ENCODE results near the gene FAM174B.

FAM174B gene

GRCh38 chr15:92664178-92664900 lies 8.8 kb upstream of the FAM174B start:
- no peak for DNase-seq

GRCh38 chr15:92663250-92663951 lies 7.8 kb upstream of the FAM174B start:
- no peak for DNase-seq

- DNase-seq = no peak
Observed at GRCh38 chr15:92662762-92663161, 7.2 kb upstream of the FAM174B start.

DNA sequence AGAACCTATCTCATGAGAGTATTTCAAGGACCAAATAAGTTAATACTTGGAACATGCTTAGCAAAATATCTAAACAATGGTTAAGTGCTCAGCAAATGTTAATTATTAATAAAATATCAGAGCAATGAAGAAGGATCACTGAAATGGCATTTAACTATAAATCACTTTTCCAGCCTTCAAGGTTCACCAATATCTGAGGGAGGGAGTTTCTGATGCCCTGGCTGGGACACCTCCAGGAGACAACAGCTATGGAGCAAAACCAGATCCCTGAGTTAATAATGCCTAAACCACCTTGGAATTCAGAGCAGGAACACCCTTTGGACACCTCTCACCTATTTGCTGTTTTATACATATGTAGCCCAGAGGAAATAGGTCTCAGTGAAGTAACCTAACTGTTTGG lies 6.4 kb upstream of the FAM174B start:
- no peak for DNase-seq

DNA sequence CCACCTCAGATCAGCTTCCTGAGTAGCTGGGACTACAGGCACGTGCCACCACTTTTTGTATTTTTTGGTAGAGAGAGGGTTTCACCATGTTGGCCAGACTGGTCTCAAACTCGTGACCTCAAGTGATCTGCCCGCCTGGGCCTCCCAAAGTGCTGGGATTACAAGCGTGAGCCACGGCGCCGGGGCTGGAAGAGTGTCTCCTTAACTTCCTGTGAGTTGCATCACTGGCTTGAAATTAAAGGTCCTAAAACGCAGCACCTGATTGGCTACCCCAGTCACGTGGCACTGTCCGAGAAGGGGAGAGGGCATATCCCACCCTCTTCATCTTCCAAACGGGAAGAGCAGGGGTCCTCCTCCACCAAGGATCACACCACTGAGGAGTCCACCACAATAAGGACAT lies 5.5 kb upstream of the FAM174B start:
- DNase-seq = no peak

- no peak for DNase-seq
Observed at GRCh38 chr15:92657486-92657885, 1.9 kb upstream of the FAM174B start.

- DNase-seq = no peak
Observed at GRCh38 chr15:92656089-92656488, 514 bp upstream of the FAM174B start.

GRCh38 chr15:92654662-92655061 lies 913 bp downstream of the FAM174B start:
- DNase-seq = no peak

DNA sequence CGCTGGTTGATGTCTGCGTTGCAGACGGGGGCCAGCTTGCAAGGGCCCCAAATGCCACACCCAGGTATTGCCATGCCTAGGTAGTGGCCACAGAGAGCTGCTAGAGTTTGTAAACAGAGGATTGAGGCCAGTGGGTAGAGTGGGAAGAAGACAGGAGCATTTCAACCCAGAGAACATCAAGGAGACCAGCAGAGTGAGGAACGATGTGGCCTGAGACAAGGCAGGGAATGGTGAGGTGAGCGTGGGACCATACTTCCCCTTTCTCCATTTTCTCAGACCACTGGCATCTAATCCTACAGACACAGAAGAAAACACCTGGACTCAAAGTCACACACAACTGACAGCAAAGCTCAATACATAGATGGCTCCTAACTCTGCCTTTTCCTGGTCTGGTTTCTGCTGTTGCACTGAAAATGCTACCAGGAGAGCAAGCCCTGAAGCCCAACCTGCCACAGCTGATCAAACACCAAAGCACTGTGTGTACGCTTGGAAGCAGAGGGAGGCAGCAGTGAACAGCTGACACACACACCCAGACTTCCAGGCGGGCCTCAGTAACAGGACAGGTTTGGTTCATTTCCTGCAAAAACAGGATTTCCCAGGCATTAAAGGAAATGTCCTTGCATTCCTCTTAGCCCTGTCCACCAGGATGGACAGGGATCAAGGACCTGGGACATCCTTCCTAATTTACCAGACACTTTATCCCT lies 1.6 kb downstream of the FAM174B start:
- peak; percentile 61 for DNase-seq

- DNase-seq = no peak
Observed at GRCh38 chr15:92653366-92653765, 2.2 kb downstream of the FAM174B start.

- DNase-seq = no peak
Observed at GRCh38 chr15:92652576-92652966, 3.0 kb downstream of the FAM174B start.

- DNase-seq = no peak
Observed at GRCh38 chr15:92651877-92652575, 3.5 kb downstream of the FAM174B start.

- no peak for DNase-seq
Observed at GRCh38 chr15:92650966-92651365, 4.6 kb downstream of the FAM174B start.

DNA sequence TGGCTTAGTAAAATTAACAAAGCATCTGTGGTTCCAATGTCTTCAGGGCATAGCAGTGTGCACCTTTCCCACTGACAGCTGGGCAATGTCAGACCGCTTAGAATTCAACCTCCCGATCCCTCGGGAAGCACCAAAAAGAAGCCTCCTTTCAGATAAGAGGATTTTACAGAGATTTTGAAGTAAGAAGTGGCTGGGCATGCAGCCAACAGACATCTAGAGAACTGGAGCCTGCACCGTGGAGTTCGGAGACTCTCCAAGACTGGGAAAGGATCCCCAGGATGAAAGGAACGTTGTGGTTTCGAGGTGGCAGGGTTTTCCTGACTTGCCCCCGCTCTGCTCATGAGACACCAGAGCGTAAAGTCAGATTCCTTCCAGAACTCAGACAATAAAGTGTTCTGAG lies 5.3 kb downstream of the FAM174B start:
- no peak for DNase-seq

GRCh38 chr15:92648190-92648875 lies 7.2 kb downstream of the FAM174B start:
- no peak for DNase-seq

DNA sequence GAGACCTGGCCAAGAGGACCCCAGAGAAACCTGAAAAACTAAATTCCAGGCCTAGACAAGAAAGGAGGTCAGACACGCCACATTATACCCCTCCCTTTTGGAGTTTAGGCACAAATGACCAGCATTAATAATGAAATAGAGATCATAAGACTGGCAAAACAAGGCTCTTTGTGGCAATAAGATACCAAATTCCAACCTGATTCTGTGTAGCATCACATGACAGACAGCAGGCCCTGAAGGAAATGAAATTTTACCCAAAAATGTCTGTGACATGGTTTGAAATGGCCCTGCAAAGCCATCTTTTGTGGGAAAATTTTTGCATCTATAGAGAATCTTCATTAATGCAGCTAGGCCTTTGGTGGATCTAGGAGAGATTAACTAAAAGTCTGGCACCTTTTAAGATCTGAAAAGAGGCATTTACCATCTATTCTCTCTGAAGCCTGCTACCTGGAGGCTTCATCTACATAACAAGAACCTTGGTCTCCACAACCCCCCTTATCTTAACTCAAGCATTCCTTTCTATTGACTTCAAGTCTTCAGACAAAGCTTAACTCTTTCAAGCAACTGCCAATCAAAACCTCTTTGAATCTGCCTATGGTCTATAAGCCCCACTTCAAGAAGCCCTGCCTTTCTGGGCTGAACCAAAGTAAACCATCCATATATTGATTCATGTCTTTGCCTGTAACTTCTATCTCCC lies 8.0 kb downstream of the FAM174B start:
- no peak for DNase-seq

DNA sequence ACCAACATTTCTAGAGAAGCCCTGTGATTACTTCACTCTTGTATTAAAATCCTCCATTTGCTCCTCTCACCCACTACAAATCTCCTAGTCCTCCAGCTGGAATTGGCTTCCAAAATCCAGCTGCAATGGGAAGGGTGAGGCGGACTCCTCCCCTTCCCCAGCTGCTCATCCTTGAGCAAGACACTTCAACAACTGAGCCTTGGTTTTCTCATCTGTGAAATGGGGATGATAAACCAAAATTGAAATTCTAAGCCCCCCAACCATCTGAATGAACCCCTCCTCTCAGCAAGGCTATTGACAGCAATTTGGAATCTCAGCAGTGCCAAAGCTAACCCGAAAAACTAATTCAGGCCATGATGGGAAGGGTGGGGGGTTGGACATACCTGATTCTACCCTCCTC lies 9.4 kb downstream of the FAM174B start:
- no peak for DNase-seq

- no peak for DNase-seq
Observed at GRCh38 chr15:92645731-92646130, 9.8 kb downstream of the FAM174B start.

- no peak for DNase-seq
Observed at GRCh38 chr15:92645051-92645631, 10.4 kb downstream of the FAM174B start.

DNA sequence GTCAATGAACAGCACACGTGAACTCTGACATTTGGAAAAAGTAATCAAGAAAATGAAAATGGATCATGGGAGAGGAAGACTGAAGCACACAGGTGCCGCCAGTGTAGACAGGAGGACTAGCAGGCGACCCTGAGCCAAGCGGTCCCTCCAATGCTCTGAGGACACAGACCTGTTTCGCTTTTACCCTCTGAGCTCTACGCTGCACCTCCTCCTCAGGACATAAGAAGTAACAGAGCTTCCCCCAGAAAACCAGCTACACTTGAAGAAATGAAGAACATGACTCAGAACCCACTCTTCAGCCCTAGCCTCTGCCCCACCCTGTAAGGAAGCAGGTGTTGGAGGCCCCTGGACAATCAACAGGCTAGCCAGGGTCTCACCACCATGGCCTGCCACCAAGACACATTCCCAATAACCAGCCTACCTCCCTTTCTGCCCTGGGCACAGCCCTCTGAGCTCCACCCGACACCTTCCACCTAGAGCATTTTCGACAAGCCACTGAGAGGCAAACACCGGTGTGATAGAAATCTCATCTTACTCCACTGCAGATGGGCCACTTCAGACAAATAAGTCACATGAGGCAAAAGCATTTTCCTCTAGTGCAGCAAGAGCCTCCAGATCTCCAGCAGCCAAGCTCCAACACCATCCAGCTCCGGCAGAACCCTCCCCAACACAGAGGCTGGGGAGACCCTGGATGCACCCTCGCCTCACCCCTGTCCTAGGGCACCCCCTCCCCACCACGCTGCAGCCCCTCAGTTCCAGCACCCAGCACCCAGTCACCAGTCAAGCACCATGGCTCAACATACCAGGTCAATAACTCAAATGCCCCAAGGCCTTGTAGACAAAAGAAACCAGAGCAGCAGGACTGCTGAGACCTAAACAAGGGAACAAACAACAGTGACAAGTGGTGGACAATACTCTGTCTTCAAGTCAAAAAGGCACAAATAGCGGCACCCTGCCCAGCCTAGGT lies 11.4 kb downstream of the FAM174B start:
- DNase-seq = no peak

Measured in right hindlimb (tissue), 1 donor.